SK-N-MC (cell line): ENCODE results near the gene ARHGAP22.

Experiments
- DNase-seq: peaks from one replicate; pipeline ENCODE4 v3.0.0-alpha.2; 2011; ENCODE audit warnings: low read depth, low spot score
- H3K27ac ChIP-seq: fragments of 200-600 bp; sonication (generic); 2 replicates; pipeline ENCODE4 v1.5.1; 2016; ENCODE audit warnings: mixed run types
- H3K36me3 ChIP-seq: fragments of 200-600 bp; sonication (generic); 2 replicates; pipeline ENCODE4 v1.6.1; 2017; ENCODE audit warnings: antibody characterized with exemption, low read length, mixed read lengths; ENCODE audit not compliant: insufficient read depth
- H3K4me3 ChIP-seq: fragments of 200-600 bp; sonication (generic); 2 replicates; pipeline ENCODE4 v1.5.1; 2016
- H3K9ac ChIP-seq: fragments of 200-600 bp; sonication (generic); 2 replicates; pipeline ENCODE4 v1.8.0; 2017; ENCODE audit warnings: mixed run types, mixed read lengths; ENCODE audit not compliant: insufficient read length
- H3K9me3 ChIP-seq: fragments of 200-600 bp; sonication (generic); 2 replicates; pipeline ENCODE4 v1.6.1; 2017; ENCODE audit warnings: low read depth, mild to moderate bottlenecking, antibody characterized with exemption, low read length, moderate library complexity, mixed read lengths
- EZH2 ChIP-seq: fragments of 200-600 bp; sonication (generic); IDR thresholded peaks from one replicate; pipeline ENCODE4 v1.6.1; 2017; ENCODE audit warnings: antibody characterized with exemption
- FOXP2 ChIP-seq: optimal IDR thresholded peaks from 2 replicates; pipeline ENCODE3; 2011; ENCODE audit warnings: mild to moderate bottlenecking, moderate library complexity; ENCODE audit not compliant: insufficient read depth; ENCODE audit errors: extremely low read length, control extremely low read depth
- POLR2AphosphoS5 ChIP-seq: IDR thresholded peaks from 2 replicates; pipeline ENCODE4 v1.6.1; 2012; ENCODE audit warnings: mild to moderate bottlenecking, low read depth, low read length, borderline replicate concordance

The ARHGAP22 gene

DNA sequence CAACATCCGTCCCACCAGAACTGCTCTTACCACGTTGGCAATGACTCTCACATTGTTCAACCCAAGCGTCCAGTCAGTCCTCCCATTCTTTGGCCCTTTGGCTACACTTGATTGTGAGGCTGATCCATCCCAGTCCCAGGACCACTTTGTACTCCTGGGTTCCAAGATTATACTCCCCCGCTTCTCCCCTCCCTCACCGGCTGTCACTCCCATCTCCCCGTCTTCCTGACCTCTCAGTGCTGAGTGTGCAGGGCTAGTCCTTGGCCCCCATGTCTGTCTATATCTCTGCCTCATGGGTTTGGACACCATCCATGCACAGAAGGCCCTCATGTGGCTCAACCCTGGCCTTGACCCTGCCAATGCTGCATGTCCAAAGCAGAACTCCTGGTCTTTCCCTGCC is 12.5 kb downstream of the ARHGAP22 start:
- H3K36me3 ChIP-seq = no peaks in the 10 kb centered on the region
- H3K9ac ChIP-seq = no peak overlapping the region
- H3K27ac ChIP-seq = no peak overlapping the region
- no peaks in the 10 kb centered on the region for H3K9me3 ChIP-seq
- no peak for DNase-seq
- TF ChIP-seq EZH2 (no peak), FOXP2 (no peak), POLR2AphosphoS5 (no peak)
- H3K4me3 ChIP-seq = no peak overlapping the region

DNA sequence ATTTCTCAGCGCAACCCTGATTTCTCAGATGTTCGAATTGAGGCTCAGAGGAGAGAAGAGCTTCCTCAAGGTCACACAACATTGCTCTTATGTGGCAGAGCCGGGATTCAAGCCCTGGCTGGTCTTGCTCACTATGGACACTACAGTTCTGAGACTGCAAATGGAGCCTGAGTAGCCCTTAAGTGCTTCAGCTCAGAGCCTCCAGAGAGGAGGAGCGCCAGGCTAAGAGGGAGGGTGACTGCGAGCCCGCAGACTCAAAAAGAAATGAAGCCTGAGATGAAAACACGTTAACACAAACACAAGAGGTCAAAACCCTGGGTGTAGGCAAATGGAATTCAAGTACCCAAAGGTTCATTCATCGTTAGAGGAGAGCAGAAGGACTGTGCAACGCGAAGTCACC is 13.9 kb downstream of the ARHGAP22 start:
- no peak overlapping the region for H3K27ac ChIP-seq
- H3K9ac ChIP-seq = no peak overlapping the region
- H3K4me3 ChIP-seq = no peak overlapping the region
- no peak for DNase-seq
- no peaks in the 10 kb centered on the region for H3K36me3 ChIP-seq
- TF ChIP-seq POLR2AphosphoS5 = no peak
- TF ChIP-seq FOXP2 = no peak
- TF ChIP-seq EZH2 = no peak
- H3K9me3 ChIP-seq = no peaks in the 10 kb centered on the region

DNA sequence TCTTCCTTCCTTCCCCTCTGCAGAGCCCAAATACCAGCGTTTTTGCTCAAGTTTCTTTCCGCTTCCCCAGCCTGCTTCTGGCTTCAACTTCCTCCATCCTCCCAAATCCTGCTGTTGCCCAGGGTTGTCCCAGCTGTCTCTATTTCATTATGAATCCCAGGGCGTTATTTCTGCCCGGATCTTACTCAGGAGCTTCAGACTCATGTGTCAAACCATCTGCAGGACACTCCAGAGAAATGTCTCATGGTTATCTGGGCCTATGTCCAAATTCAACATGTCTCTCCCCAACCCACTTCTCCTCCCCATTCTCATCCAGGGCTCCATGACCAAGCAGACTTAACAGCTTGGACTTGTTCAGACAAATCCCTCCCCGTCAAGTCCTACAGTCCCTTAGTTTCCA is 15.6 kb downstream of the ARHGAP22 start:
- no peak for DNase-seq
- Histone ChIP-seq H3K36me3 (no peaks in the 10 kb centered on the region), H3K9me3 (no peaks in the 10 kb centered on the region), H3K9ac (no peak overlapping the region), H3K27ac (no peak overlapping the region), H3K4me3 (no peak overlapping the region)
- TF ChIP-seq FOXP2 (no peak), POLR2AphosphoS5 (no peak), EZH2 (no peak)

DNA sequence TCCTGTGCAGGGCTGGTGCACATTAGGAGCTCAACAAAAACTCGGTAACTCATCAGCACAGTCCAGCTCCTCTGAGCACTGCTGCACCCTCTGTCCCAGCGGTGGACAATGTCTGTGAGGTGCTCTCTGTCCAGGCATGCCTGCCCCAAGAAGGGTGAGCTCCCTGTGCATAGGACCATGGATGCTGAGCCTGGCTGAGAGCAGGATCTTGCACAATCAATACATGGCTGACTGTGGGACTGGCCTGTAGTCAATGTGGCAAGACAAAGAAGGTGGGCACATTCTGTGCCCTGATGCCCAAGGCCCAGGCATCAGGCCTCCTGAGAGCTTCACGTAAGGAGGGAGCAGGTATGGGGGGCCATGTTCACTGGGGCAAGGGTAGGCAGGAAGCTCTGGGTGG is 17.1 kb downstream of the ARHGAP22 start:
- no peak for TF ChIP-seq EZH2
- TF ChIP-seq POLR2AphosphoS5 = no peak
- TF ChIP-seq FOXP2 = no peak
- no peak for DNase-seq
- Histone ChIP-seq H3K36me3 (no peaks in the 10 kb centered on the region), H3K4me3 (no peak overlapping the region), H3K9ac (no peak overlapping the region), H3K27ac (no peak overlapping the region), H3K9me3 (no peaks in the 10 kb centered on the region)

DNA sequence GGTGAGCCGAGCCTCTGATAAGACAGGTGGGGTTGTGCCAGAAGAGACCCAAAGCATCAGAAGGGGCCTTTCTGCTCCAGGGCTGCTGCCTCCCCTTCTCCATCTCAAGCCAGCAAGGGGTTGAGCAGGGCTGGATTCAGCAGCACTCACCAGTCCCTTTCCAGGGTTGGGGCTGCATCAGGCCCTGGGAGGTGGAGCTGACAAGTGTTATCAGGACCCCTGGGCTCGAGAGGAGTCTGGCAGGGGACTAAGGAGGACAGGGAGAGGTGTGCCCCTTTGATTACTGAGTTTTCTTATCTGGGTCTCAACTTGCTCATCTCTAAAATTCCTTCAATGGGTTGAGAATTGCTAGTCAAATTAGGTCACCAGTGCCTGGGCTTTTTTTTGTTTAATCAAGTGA is 17.8 kb downstream of the ARHGAP22 start:
- TF ChIP-seq FOXP2 = no peak
- TF ChIP-seq POLR2AphosphoS5 = no peak
- TF ChIP-seq EZH2 = no peak
- DNase-seq = no peak
- Histone ChIP-seq H3K9ac (no peak overlapping the region), H3K36me3 (no peaks in the 10 kb centered on the region), H3K9me3 (no peaks in the 10 kb centered on the region), H3K27ac (no peak overlapping the region), H3K4me3 (no peak overlapping the region)

DNA sequence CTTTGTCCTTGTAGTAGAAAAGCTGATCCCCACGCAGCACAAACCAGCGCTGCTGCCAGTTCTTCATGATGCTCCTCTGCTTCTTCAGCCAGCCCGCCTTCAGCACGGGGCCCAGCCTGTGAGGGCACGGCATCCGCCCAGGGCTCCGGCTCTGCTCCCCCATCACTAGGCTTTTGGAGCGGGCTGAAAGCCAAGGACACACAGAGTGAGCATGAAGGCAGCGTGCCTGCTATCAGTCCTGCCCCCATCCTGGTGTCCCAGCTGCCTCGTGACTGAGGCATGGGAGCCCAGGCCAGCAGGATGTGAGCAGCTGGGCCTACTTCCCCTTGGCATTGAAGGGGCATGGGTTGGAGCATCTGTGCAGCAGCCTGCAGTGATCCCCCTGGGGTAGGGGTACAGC is 21.9 kb downstream of the ARHGAP22 start:
- no peak for DNase-seq
- no peak overlapping the region for H3K27ac ChIP-seq
- no peak overlapping the region for H3K4me3 ChIP-seq
- no peaks in the 10 kb centered on the region for H3K9me3 ChIP-seq
- no peak overlapping the region for H3K9ac ChIP-seq
- TF ChIP-seq FOXP2 = no peak
- TF ChIP-seq POLR2AphosphoS5 = no peak
- no peak for TF ChIP-seq EZH2
- no peaks in the 10 kb centered on the region for H3K36me3 ChIP-seq

DNA sequence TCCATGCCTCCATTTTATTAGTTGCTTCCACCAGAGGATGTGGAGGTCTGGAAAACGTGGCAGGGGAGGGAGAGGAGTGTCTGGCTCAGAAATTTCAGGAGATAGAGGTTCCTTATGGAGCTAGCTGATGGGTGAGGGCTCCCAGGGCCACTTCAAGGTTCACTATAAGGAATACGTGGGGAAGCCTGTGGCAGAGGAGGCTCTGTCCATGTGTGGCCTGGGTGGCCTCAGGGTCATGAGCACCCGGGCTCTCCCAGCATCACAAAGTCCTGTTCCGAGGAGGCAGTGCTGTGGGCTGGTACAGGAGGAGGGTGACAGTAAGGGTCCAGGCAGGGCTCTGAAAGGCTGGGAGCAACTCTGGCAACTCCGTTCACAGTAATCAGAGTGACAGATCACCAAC is 24.6 kb downstream of the ARHGAP22 start:
- no peak overlapping the region for H3K27ac ChIP-seq
- no peaks in the 10 kb centered on the region for H3K9me3 ChIP-seq
- DNase-seq = no peak
- H3K9ac ChIP-seq = no peak overlapping the region
- TF ChIP-seq FOXP2 (no peak), POLR2AphosphoS5 (no peak), EZH2 (no peak)
- no peaks in the 10 kb centered on the region for H3K36me3 ChIP-seq
- H3K4me3 ChIP-seq = no peak overlapping the region

DNA sequence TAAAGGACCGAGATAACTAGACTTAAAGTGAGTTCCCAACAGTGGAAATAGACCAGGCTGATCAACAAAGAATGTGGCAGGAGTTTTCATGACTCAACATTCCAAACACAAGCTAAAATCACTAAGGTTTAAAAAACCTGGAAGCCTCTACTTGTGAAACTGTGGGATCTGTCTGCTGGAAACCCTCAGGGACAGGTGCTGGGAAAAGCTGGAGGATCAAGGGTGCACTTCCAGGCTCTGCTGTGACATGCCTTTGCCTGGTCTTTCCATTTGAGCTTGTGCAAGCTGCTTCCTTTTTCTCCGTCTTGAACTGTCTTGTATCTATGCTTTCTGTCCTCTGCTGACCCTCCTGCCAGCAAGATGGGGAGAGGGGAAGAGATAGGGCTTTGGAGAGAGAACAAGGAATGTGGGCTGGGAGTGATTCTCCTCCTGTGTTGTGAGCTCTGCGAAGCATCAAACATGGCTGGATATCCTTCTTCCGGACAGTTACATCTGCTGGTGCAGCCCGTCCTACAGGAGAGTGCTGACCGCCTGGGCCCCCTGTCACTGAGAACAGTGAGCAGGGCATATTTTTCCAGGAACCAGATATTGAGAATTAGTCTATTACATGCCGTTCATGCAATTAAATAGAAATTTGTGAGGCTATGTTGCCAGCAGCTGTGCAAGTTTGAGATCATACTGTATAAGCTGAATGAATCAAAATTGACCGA is 25.5 kb downstream of the ARHGAP22 start:
- Histone ChIP-seq H3K27ac (no peak overlapping the region), H3K9me3 (no peaks in the 10 kb centered on the region), H3K36me3 (no peaks in the 10 kb centered on the region), H3K9ac (no peak overlapping the region), H3K4me3 (no peak overlapping the region)
- no peak for DNase-seq
- no peak for TF ChIP-seq EZH2
- no peak for TF ChIP-seq FOXP2
- no peak for TF ChIP-seq POLR2AphosphoS5

DNA sequence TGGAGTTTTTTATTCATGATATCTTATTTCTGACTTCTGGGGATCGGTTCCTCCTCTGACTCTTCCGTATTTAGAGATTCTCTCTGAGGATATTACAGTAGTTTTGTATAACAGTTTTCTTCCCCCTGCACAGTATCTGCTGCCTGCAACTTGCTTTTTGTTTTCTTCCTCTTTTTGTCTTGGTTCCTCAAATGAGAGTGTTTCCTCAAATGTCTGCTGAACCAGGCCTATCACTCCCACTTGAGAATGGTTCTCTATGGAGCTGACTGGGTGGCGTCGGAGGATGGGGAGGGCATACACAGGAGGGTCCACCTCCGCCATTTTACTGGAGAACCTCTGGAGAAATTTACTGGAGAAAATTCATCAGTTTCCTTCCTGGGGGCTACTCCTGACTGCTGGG is 27.7 kb downstream of the ARHGAP22 start:
- H3K9ac ChIP-seq = no peak overlapping the region
- no peak for DNase-seq
- H3K9me3 ChIP-seq = no peaks in the 10 kb centered on the region
- no peaks in the 10 kb centered on the region for H3K36me3 ChIP-seq
- no peak overlapping the region for H3K4me3 ChIP-seq
- no peak overlapping the region for H3K27ac ChIP-seq
- TF ChIP-seq EZH2 = no peak
- no peak for TF ChIP-seq POLR2AphosphoS5
- no peak for TF ChIP-seq FOXP2
